ENCODE results near the gene OR6Y1. TPM values are rescaled to one million over a fixed set of nuclear protein-coding genes. Genes with fewer than 3 reads are reported as not detected.

The OR6Y1 gene
- total and polyA plus RNA-seq, 2 of the 13 experiments (the other 11 are each of a cell fraction or from before 2014, with no cell fraction given): not detected

DNA sequence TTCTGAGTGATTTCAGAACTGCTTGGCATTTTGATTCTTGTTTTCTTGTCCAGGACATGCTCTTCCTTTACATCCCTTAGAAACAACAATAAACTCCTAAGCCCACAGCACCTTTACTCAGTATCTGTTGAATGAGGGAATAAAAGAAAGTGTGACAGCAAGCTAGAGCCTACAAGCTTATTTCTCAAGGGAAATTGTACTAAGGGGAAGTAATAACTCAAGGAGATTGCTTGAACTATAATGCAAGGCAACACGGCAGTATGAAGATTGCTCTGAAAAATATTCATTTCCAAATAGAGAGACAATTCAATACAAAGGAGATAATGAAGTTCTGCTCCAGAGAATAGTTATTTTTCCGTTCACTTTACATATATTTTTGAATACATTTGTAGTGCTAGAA lies 9.6 kb upstream of the OR6Y1 start (continued):
- TF ChIP-seq, protein P1, sequence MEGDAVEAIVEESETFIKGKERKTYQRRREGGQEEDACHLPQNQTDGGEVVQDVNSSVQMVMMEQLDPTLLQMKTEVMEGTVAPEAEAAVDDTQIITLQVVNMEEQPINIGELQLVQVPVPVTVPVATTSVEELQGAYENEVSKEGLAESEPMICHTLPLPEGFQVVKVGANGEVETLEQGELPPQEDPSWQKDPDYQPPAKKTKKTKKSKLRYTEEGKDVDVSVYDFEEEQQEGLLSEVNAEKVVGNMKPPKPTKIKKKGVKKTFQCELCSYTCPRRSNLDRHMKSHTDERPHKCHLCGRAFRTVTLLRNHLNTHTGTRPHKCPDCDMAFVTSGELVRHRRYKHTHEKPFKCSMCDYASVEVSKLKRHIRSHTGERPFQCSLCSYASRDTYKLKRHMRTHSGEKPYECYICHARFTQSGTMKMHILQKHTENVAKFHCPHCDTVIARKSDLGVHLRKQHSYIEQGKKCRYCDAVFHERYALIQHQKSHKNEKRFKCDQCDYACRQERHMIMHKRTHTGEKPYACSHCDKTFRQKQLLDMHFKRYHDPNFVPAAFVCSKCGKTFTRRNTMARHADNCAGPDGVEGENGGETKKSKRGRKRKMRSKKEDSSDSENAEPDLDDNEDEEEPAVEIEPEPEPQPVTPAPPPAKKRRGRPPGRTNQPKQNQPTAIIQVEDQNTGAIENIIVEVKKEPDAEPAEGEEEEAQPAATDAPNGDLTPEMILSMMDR (CRISPR knock-in tag; IDR thresholded peaks at IDR 0.05): no peak
- TF ChIP-seq ZNF776 (CRISPR knock-in tag; IDR thresholded peaks at IDR 0.05) (no peak), FOXM1 (CRISPR knock-in tag; IDR thresholded peaks at IDR 0.05) (no peak), MEF2D (CRISPR knock-in tag; IDR thresholded peaks at IDR 0.05) (no peak), IRX3 (CRISPR knock-in tag; IDR thresholded peaks at IDR 0.05; ENCODE audit: borderline replicate concordance, low read depth) (no peak), NONO (IDR thresholded peaks at IDR 0.05) (no peak), NONO (CRISPR knock-in tag; conservative IDR thresholded peaks at IDR 0.05) (no peak)
- TF ChIP-seq, protein P2, sequence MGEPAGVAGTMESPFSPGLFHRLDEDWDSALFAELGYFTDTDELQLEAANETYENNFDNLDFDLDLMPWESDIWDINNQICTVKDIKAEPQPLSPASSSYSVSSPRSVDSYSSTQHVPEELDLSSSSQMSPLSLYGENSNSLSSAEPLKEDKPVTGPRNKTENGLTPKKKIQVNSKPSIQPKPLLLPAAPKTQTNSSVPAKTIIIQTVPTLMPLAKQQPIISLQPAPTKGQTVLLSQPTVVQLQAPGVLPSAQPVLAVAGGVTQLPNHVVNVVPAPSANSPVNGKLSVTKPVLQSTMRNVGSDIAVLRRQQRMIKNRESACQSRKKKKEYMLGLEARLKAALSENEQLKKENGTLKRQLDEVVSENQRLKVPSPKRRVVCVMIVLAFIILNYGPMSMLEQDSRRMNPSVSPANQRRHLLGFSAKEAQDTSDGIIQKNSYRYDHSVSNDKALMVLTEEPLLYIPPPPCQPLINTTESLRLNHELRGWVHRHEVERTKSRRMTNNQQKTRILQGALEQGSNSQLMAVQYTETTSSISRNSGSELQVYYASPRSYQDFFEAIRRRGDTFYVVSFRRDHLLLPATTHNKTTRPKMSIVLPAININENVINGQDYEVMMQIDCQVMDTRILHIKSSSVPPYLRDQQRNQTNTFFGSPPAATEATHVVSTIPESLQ (CRISPR knock-in tag; conservative IDR thresholded peaks at IDR 0.05): no peak

DNA sequence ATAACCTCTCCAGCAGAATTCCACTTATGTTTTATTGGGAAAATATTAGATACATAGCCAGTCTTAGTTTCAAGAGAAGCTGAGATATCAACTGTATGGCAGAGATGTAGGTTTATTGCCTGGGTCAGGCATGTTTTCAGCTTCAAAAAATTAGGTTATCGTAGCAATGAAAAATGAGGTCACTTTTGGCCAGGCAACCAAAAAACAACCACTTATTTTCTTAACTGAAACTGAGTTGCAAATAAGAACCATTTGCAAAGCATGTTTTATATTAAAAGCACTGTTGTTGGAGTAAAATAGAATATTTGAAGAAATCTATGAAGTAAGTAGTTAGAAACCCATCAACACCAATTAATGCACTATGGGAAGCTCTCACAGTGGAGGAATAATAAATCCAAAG lies 5.5 kb upstream of the OR6Y1 start:
- DNase-seq (ENCODE audit: low spot score) (no peak), FAIRE-seq (no peak), ATAC-seq (no peak)
- no peak overlapping the region for H2AFZ ChIP-seq (ENCODE audit: low read length)
- no peaks in the 10 kb centered on the region for H3K4me1 ChIP-seq (ENCODE audit: insufficient read depth, low read length)
- no peak for TF ChIP-seq ZNF577 (CRISPR knock-in tag; IDR thresholded peaks at IDR 0.05; ENCODE audit: borderline replicate concordance, low read depth)
- no peak for TF ChIP-seq ASH2L (IDR thresholded peaks at IDR 0.05; ENCODE audit: insufficient read length, low read depth, low read length)
- TF ChIP-seq SMARCE1 (IDR thresholded peaks at IDR 0.05; ENCODE audit: borderline replicate concordance): no peak
- TF ChIP-seq EEA1 (CRISPR knock-in tag; IDR thresholded peaks at IDR 0.05; ENCODE audit: borderline replicate concordance): no peak
- no peak for TF ChIP-seq PAX8 (CRISPR knock-in tag; IDR thresholded peaks at IDR 0.05; ENCODE audit: borderline replicate concordance)
- TF ChIP-seq RBAK (CRISPR knock-in tag; IDR thresholded peaks at IDR 0.05): no peak
- no peak for TF ChIP-seq ZNF30 (CRISPR knock-in tag; IDR thresholded peaks at IDR 0.05)
- TF ChIP-seq, protein P3, sequence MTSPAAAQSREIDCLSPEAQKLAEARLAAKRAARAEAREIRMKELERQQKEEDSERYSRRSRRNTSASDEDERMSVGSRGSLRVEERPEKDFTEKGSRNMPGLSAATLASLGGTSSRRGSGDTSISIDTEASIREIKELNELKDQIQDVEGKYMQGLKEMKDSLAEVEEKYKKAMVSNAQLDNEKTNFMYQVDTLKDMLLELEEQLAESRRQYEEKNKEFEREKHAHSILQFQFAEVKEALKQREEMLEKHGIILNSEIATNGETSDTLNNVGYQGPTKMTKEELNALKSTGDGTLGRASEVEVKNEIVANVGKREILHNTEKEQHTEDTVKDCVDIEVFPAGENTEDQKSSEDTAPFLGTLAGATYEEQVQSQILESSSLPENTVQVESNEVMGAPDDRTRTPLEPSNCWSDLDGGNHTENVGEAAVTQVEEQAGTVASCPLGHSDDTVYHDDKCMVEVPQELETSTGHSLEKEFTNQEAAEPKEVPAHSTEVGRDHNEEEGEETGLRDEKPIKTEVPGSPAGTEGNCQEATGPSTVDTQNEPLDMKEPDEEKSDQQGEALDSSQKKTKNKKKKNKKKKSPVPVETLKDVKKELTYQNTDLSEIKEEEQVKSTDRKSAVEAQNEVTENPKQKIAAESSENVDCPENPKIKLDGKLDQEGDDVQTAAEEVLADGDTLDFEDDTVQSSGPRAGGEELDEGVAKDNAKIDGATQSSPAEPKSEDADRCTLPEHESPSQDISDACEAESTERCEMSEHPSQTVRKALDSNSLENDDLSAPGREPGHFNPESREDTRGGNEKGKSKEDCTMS (CRISPR knock-in tag; conservative IDR thresholded peaks at IDR 0.05): no peak
- TF ChIP-seq JDP2 (CRISPR knock-in tag; IDR thresholded peaks at IDR 0.05; ENCODE audit: borderline replicate concordance): no peak
- no peak for TF ChIP-seq CEBPG (CRISPR knock-in tag; IDR thresholded peaks at IDR 0.05)
- no peak for TF ChIP-seq ZNF207 (IDR thresholded peaks at IDR 0.05; ENCODE audit: borderline replicate concordance)
- TF ChIP-seq ZFP36 (IDR thresholded peaks at IDR 0.05; ENCODE audit: borderline replicate concordance, low read depth, low read length, partially characterized antibody): no peak
- intact Hi-C loops (cut with micrococcal nuclease; ENCODE audit: unreplicated experiment): no loop called here
- no peaks in the 10 kb centered on the region for H3K79me2 ChIP-seq (ENCODE audit: insufficient read depth, low read length)
- H3K27ac ChIP-seq (ENCODE audit: extremely low read length, insufficient read depth, low read length): no peak overlapping the region
- peaks cover 46% of the 10 kb centered on the region for H3K9me3 ChIP-seq (ENCODE audit: low read length)
- no peaks in the 10 kb centered on the region for H4K20me1 ChIP-seq (ENCODE audit: insufficient read depth, low read length)
- no peak overlapping the region for H3K4me3 ChIP-seq (replicated peaks in 1 of 3; ENCODE audit: insufficient read depth in 1 of 3, low read depth in 2 of 3, low read length in 3 of 3)
- H3K27me3 ChIP-seq (ENCODE audit: control insufficient read depth in 1 of 2, insufficient read depth in 2 of 2, low read length in 2 of 2): no peaks in the 10 kb centered on the region
- no peak overlapping the region for H3K9ac ChIP-seq (ENCODE audit: insufficient read depth, low read depth, low read length)
- in situ Hi-C loops (cut with HindIII; ENCODE audit: extremely low pct_ligation_motif_present, low pct_unique_long_range_greater_than_20kb): no loop called here
- WGBS (ENCODE audit: low lambda C conversion rate): 3% methylated on average over 1 of the region's 1 CpG
- no peaks in the 10 kb centered on the region for H3K36me3 ChIP-seq (replicated peaks in 1 of 2; ENCODE audit: control insufficient read depth in 1 of 2, insufficient read depth in 2 of 2, low read length in 2 of 2)
- CTCF ChIA-PET (ENCODE audit: low intra/inter-chr PET ratio, low total read pairs): no interaction called here
- POLR2A ChIA-PET: no interaction called here
- no TSS peak for BruUV-seq (replicated peaks)
- no peak overlapping the region for H3K4me2 ChIP-seq (ENCODE audit: low read depth, low read length)

Measured in HepG2 (cell line).